NCI-H1930 (cell line): ENCODE data around the gene AP5B1.
A peak's percentile ranks its signal among the peaks of the same experiment; 100 is the strongest.

Experiments
- DNase-seq, 2 experiments: peaks; one replicate each; lab custom pipeline; 2025; lab: John Stamatoyannopoulos, UW

AP5B1 gene

GRCh38 chr11:65780770-65781151 lies at the start of gene AP5B1:
Gene AP5B1, minus strand, starts transcription at chr11:65780976. Its CDS starts 385 bp downstream, at chr11:65780591.
- peak; percentile 61 to 79 for DNase-seq

GRCh38 chr11:65829459-65829858 lies 48.7 kb upstream of the AP5B1 start:
- no peak for DNase-seq

GRCh38 chr11:65826984-65827735 lies 46.4 kb upstream of the AP5B1 start:
- no peak for DNase-seq

GRCh38 chr11:65822776-65823528 lies 42.2 kb upstream of the AP5B1 start:
- DNase-seq, result no peak

- no peak for DNase-seq
Observed at GRCh38 chr11:65821107-65821506, 40.3 kb upstream of the AP5B1 start.

- DNase-seq, result peak; percentile 85 to 90
Observed at GRCh38 chr11:65817835-65818680, 37.3 kb upstream of the AP5B1 start.

GRCh38 chr11:65817312-65817834 lies 36.6 kb upstream of the AP5B1 start:
- no peak for DNase-seq

- no peak for DNase-seq
Observed at GRCh38 chr11:65816696-65817095, 35.9 kb upstream of the AP5B1 start.

- no peak for DNase-seq
Observed at GRCh38 chr11:65814986-65815565, 34.3 kb upstream of the AP5B1 start.

GRCh38 chr11:65814131-65814985 lies 33.6 kb upstream of the AP5B1 start:
- DNase-seq, result no peak

- no peak for DNase-seq
Observed at GRCh38 chr11:65811764-65812475, 31.1 kb upstream of the AP5B1 start.

- no peak for DNase-seq
Observed at GRCh38 chr11:65810046-65810868, 29.5 kb upstream of the AP5B1 start.

GRCh38 chr11:65809496-65809895 lies 28.7 kb upstream of the AP5B1 start:
- DNase-seq, result no peak

GRCh38 chr11:65808744-65809341 lies 28.1 kb upstream of the AP5B1 start:
- no peak for DNase-seq

GRCh38 chr11:65806979-65807378 lies 26.2 kb upstream of the AP5B1 start:
- no peak for DNase-seq

GRCh38 chr11:65803797-65804492 lies 23.2 kb upstream of the AP5B1 start:
- no peak for DNase-seq

GRCh38 chr11:65802841-65803240 lies 22.1 kb upstream of the AP5B1 start:
- no peak for DNase-seq
